GM21825 (cell line): Measurements from ENCODE around the gene EFS.
"Not testable (repeated sequence)": the region's sequence is repeated elsewhere in the genome, so short reads cannot be mapped to it uniquely, and the experiment has no call there.

Source experiments
- ATAC-seq: cut with Tn5 transposase; IDR thresholded peaks from one replicate; pipeline ENCODE4 v1.9.1; 2021; ENCODE audit warnings: mild to moderate bottlenecking, moderate library complexity; ENCODE audit not compliant: unreplicated experiment

The EFS gene

DNA sequence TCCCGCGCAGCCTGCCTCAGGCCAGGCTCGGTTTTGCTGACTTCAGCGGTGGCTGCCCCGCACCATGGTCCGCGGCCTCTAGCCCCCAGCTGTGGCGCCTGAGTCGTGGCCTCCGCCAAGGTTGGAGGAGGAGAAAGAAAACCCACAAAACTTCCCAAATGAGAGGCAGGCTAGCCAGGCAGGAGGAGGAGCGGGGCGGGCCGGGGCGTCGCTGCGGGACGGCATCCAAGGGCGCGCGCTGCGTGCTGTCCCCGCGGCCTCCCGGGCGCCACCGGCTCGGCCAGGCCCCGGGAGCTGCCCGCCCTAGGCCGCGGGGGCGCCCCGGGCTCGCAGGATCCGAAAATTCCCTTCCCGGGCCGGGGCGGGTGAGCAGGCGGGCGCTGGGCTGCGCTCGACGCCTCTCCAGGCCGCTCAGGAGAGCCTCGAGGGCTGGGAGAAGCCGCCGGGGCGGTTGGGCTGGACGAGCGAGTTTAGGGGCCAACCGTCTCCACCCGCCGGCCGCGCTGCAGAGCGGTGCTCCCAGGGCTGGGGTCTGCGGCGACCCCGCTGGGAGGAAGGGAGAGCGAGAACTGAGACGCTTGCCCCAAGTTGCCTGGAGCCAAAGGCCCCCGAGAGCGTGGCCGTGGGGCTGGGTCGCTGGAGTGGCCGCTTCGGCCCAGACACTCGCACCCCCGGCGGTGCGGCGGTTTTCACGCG, at the start of gene EFS:
Gene EFS, minus strand, starts transcription at position 137 of the 696 bp plus-strand sequence. CDS start 147 bp downstream, outside the sequence.
- ATAC-seq = no peak

DNA sequence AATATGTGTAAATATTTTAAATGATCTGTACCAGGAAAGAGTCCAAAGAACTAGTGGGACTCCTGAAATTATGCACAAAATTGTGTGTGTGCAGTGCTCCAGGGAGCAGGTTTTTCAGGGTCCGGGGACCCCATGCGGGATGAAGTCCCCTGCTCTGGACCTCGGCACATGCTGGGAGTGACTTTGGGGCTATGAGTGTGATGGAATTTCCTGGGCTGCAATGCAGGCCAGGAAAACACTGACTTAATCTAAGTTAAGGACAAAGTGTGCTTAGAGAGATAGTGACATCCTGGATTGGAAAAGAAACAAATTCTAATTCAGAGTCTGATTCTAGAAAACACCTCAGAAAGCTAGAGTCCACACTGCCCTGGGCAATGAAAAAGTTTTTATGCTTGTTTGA, 49.3 kb upstream of the EFS start:
- no peak for ATAC-seq

GRCh38 chr14:23413681-23414080, 48.7 kb upstream of the EFS start:
- no peak for ATAC-seq

DNA sequence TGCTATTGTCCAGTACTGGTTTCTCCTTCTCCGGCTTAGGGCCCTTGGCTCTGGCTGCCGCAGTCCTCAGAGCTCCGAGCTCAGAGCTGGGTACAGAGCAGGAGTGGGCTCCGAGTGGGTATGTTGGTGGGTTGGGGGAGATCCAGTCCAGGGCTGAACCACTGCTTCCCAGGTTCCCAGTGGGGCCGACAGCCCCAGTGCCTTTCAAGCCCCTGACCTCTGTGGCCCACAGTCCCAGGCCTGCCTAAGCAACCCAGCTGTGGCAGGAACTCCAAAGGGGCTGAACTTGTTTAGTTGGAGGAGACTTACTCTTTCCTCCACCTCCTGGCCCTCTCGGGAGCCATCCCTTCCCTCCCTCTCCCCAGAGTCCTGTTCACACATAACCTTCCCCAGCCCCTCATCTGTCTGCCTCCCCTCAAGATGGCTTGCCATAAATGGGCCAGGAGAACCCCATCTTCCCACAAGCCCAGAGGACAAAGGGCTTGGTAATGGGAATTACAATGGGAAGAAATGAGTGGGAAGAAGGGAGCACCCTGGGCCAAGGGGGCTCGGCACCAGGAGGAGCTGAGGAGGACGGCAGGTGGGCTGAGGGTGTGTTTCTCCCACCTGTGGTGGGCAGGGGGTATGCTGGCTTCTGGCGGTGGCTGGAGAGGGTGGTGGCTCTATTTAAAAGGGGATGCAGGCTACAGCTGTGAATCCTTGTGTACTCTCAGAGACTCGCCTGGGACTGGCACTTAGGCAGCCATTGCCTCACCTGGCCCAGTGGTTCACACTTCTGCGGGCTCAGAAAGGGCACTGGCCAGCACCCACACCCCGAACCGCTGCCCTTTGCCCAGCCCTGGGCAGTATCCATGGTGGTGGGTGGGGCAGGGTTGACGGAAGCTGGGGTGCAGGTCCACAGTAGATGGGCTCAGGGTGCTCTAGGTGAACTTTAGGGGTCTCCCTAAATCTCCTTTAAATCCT, 46.9 kb upstream of the EFS start:
- ATAC-seq = no peak

DNA sequence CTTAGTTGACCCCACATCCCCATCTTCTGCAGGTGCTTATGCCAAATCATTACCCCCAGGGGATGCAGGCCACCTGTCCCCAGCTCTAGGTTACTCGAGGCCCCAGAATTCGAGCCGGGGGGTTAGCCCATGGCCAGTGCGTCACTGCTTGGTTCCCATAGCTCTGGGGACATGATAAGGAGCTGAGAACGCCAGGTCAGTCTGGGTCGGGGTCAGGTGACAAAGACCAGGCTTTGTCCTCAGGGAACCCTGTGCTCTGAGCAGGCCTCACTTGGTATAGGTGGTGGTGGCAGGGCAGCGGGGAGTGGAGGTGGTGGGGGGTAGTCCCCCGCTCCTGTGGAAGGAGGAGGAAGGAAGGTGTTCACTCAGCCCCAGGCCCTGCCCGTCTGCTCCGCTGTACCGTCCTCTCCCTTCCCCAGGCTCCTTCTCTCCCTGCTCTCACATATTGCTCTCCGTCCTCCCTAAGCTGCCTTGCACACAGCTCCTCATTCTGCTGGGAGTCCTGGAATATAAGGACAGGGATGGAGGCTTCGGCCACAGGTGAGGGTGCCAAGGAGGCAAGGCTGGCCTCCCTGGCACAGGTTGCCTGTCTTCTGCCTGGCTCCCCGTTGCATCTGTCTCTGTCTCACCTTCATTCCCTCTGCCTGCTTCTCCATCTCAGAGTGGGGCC, 45.1 kb upstream of the EFS start:
- ATAC-seq = no peak

- no peak for ATAC-seq
Observed at GRCh38 chr14:23409475-23409874, 44.5 kb upstream of the EFS start.

- ATAC-seq = no peak
Observed at GRCh38 chr14:23408307-23408630, 43.3 kb upstream of the EFS start.

GRCh38 chr14:23407516-23408306, 42.7 kb upstream of the EFS start, which contains the start of gene MYH6:
MYH6 (minus strand) TSS chr14:23408273; CDS start chr14:23407223, 1,050 bp downstream.
- no peak for ATAC-seq

DNA sequence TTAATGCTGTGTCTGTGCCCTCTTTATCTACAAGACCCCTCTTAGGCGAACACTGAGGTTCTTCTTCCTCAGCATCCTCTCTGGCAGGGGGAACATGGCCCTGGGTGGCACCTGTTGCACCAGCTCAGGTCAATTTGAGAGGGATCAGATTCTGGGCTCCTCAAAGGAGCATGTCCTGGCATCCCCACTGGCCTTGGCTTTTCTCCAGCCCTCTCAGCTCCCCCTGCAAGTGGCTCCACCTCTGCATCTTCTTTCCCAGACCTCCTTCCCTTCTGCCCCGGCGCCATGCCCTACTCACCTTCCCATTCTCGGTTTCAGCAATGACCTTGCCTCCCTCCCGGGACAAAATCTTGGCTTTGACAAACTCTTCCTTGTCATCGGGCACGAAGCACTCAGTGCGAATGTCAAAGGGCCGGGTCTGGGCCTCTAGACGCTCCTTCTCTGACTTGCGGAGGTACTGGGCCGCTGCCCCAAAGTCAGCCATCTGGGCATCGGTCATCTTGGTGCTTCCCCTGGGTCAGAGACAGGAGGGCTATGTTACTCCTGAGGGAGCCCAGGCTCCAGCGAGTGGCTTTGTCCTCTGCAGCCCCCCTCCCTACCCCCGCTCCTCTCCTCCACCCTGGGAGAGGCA, 41.9 kb upstream of the EFS start:
- no peak for ATAC-seq

GRCh38 chr14:23406244-23406643, 41.3 kb upstream of the EFS start:
- ATAC-seq = no peak

GRCh38 chr14:23405516-23406025, 40.6 kb upstream of the EFS start:
- ATAC-seq = no peak

- ATAC-seq = no peak
Observed at GRCh38 chr14:23405096-23405495, 40.1 kb upstream of the EFS start.

DNA sequence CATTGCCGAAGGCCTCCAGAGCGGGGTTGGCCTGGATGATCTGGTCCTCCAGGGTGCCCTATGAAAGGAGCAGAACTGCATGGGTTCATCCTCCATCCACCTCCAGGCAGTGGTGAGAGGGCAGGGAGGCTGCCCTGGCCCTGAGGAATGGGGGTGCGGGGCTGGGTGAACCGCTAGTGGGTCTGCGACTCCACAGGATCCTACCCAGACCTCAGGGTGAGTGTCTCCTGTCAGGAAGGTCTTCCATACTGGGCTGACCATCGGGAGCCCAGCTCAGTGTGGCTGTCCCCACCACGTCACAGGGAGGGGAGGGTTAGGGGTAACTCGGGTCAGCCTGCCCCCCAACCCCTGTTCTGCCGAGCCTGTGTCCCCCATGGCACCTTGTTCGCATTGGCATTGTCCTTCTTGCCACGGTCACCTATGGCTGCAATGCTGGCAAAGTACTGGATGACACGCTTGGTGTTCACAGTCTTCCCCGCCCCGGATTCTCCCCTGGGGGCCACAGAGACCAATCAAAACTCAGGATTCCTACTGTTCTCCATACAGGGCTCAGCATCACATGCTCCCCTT, 39.4 kb upstream of the EFS start:
- ATAC-seq = no peak

DNA sequence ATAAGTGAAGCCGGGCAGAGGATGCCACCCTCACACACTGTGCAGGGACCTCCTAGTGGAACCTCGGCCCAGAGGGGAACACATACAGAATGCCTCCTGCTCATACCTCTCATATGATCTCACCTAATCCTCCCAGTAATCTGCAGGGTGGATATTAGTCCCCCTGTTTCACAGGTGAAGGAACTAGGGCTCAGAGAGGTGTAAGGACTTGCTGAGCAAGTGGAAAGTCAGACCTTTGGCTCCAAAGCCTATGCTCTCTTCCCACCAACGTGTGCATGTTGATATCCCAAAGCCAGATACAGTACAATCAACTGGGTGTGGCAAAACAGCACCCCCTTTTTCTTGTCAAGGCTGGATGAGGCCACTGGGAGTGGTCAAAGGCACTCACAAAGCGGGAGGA, 38.9 kb upstream of the EFS start:
- no peak for ATAC-seq

- no peak for ATAC-seq
Observed at GRCh38 chr14:23403139-23403438, 38.1 kb upstream of the EFS start.

DNA sequence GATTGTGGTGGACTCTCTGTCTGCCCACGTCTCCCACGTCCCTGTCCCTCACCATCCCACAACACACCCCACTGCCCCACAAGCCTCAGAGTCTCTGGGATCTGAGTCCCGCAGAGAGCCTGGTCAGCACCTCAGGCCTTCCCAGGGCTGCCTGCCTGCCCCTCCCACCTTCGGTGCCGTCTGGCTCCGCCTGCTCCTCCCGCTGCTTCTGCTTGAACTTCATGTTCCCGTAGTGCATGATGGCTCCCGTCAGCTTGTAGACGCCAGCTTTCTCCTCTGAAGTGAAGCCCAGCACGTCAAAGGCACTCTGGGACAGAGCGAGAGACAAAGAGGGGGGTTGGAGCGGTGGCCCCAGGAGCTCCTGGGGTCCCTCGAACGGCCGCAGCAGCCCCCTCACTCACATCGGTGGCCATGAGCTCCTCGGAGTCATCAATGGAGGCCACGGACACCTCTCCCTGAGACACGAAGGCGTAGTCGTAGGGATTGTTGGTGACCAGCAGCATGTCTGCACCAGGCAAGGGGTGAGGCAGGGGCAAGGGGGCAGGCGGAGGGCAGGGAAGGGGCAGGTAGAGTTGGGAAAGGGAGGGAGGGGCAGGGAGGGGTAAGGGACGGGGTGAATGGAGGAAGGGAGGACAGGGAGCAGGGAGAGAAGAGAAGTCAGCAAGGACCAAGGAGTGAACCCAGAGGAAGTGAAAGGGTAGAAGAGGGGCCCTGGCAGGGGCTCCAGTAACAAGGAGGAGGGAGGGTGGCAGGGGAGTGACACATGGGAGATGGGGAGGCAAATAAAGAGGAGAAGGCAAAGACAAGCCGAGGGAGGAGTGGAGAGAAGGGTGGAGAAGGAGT, 37.5 kb upstream of the EFS start:
- no peak for ATAC-seq

GRCh38 chr14:23401291-23401690, 36.3 kb upstream of the EFS start:
- ATAC-seq = no peak

- not testable (repeated sequence) for ATAC-seq
Observed at GRCh38 chr14:23400496-23401149, 35.7 kb upstream of the EFS start.

GRCh38 chr14:23399591-23399990, 34.6 kb upstream of the EFS start:
- ATAC-seq = no peak
